ENCODE measurements around the gene MIER3. TPM values are rescaled to one million over a fixed set of nuclear protein-coding genes. Genes with fewer than 3 reads are reported as not detected.

MIER3 gene
- total RNA-seq, 4 donors from 2014 or later: 10.7 to 15.9 (median 14.9) TPM

- peaks cover 15% of the 10 kb centered on the region for H3K36me3 ChIP-seq
- H3K4me3 ChIP-seq: no peak overlapping the region
- no peaks in the 10 kb centered on the region for H3K27me3 ChIP-seq
- H3K27ac ChIP-seq: no peak overlapping the region
- TF ChIP-seq POLR2A (IDR thresholded peaks at IDR 0.05): no peak
- TF ChIP-seq, protein P1, sequence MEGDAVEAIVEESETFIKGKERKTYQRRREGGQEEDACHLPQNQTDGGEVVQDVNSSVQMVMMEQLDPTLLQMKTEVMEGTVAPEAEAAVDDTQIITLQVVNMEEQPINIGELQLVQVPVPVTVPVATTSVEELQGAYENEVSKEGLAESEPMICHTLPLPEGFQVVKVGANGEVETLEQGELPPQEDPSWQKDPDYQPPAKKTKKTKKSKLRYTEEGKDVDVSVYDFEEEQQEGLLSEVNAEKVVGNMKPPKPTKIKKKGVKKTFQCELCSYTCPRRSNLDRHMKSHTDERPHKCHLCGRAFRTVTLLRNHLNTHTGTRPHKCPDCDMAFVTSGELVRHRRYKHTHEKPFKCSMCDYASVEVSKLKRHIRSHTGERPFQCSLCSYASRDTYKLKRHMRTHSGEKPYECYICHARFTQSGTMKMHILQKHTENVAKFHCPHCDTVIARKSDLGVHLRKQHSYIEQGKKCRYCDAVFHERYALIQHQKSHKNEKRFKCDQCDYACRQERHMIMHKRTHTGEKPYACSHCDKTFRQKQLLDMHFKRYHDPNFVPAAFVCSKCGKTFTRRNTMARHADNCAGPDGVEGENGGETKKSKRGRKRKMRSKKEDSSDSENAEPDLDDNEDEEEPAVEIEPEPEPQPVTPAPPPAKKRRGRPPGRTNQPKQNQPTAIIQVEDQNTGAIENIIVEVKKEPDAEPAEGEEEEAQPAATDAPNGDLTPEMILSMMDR (IDR thresholded peaks at IDR 0.05): no peak
- TF ChIP-seq POLR2AphosphoS5 (IDR thresholded peaks at IDR 0.05): no peak
- TF ChIP-seq EP300 (IDR thresholded peaks at IDR 0.05): no peak
- H3K9me3 ChIP-seq: no peaks in the 10 kb centered on the region
- WGBS: 90% methylated on average over 4 of the region's 4 CpGs
- DNase-seq (ENCODE audit: low spot score in 2 of 2): no peak
- H3K4me1 ChIP-seq: no peaks in the 10 kb centered on the region
These were observed 53.7 kb downstream of the MIER3 start for GRCh38 chr5:56898213-56898612.

- Histone ChIP-seq H3K27ac (no peak overlapping the region), H3K4me1 (no peaks in the 10 kb centered on the region), H3K36me3 (peaks cover 23% of the 10 kb centered on the region), H3K4me3 (no peak overlapping the region), H3K27me3 (no peaks in the 10 kb centered on the region), H3K9me3 (no peaks in the 10 kb centered on the region)
- WGBS: 96% methylated on average over 4 of the region's 4 CpGs
- TF ChIP-seq POLR2AphosphoS5 (IDR thresholded peaks at IDR 0.05): no peak
- TF ChIP-seq, protein P1 (IDR thresholded peaks at IDR 0.05): no peak
- no peak for DNase-seq (ENCODE audit: low spot score in 2 of 2)
These were observed 55.2 kb downstream of the MIER3 start for GRCh38 chr5:56896763-56897162.

GRCh38 chr5:56893251-56893951 lies 58.5 kb downstream of the MIER3 start:
- peaks cover 48% of the 10 kb centered on the region for H3K36me3 ChIP-seq
- DNase-seq (ENCODE audit: low spot score in 2 of 2): no peak
- no peak overlapping the region for H3K4me3 ChIP-seq
- TF ChIP-seq, protein P1 (IDR thresholded peaks at IDR 0.05): no peak
- TF ChIP-seq POLR2A (IDR thresholded peaks at IDR 0.05) (no peak), POLR2AphosphoS5 (IDR thresholded peaks at IDR 0.05) (no peak), EP300 (IDR thresholded peaks at IDR 0.05) (no peak)
- no peaks in the 10 kb centered on the region for H3K9me3 ChIP-seq
- no peaks in the 10 kb centered on the region for H3K27me3 ChIP-seq
- no peak overlapping the region for H3K27ac ChIP-seq
- 91% methylated on average over 5 of the region's 5 CpGs for WGBS
- no peaks in the 10 kb centered on the region for H3K4me1 ChIP-seq

GRCh38 chr5:56881571-56881970 lies 70.4 kb downstream of the MIER3 start:
- TF ChIP-seq POLR2A (IDR thresholded peaks at IDR 0.05): no peak
- TF ChIP-seq, protein P1 (IDR thresholded peaks at IDR 0.05): no peak
- no peak for TF ChIP-seq POLR2AphosphoS5 (IDR thresholded peaks at IDR 0.05)
- Histone ChIP-seq H3K27ac (no peak overlapping the region), H3K4me1 (no peaks in the 10 kb centered on the region), H3K9me3 (no peaks in the 10 kb centered on the region), H3K36me3 (peaks cover 88% of the 10 kb centered on the region), H3K4me3 (no peak overlapping the region), H3K27me3 (no peaks in the 10 kb centered on the region)
- WGBS: 100% methylated on average over 5 of the region's 5 CpGs
- DNase-seq (ENCODE audit: low spot score in 2 of 2): no peak

DNA sequence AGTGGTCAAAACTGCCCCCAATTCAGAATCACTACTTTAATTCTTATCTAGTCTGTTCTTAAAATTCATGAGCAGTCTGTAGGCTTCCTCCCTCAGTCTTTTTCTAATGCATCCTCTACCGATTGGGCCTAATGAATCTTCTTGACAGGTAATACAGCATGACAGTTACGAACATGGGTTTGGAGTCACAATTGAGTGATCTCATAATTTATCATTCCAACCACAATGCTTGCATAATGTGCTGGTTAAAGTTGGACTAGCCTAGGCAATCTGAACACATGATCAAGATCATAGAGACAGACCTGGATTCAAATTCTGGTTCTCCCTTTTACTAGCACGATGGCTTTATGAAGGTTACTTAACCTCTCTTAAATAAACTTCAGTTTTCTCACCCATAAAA lies 75.6 kb downstream of the MIER3 start:
- Histone ChIP-seq H3K9me3 (no peaks in the 10 kb centered on the region), H3K4me1 (no peaks in the 10 kb centered on the region), H3K4me3 (no peak overlapping the region), H3K36me3 (peaks cover 84% of the 10 kb centered on the region), H3K27ac (no peak overlapping the region), H3K27me3 (no peaks in the 10 kb centered on the region)
- TF ChIP-seq EP300 (IDR thresholded peaks at IDR 0.05) (no peak), POLR2A (IDR thresholded peaks at IDR 0.05) (no peak), POLR2AphosphoS5 (IDR thresholded peaks at IDR 0.05) (no peak)
- TF ChIP-seq, protein P1 (IDR thresholded peaks at IDR 0.05): no peak
- 68% methylated on average over 3 of the region's 3 CpGs for WGBS
- DNase-seq (ENCODE audit: low spot score in 2 of 2): no peak
